Ishikawa (cell line): ENCODE measurements around the gene TNIK.

Experiments
- CEBPB ChIP-seq: IDR thresholded peaks from 2 replicates; pipeline ENCODE4 v1.6.1; 2012
- CREB1 ChIP-seq: IDR thresholded peaks from 2 replicates; pipeline ENCODE4 v1.6.1; 2012; ENCODE audit warnings: low read depth
- EGR1 ChIP-seq: IDR thresholded peaks from 2 replicates; pipeline ENCODE4 v1.6.1; 2012
- EP300 ChIP-seq: IDR thresholded peaks from 2 replicates; pipeline ENCODE4 v1.6.1; 2012; ENCODE audit warnings: borderline replicate concordance
- FOXM1 ChIP-seq: IDR thresholded peaks from 2 replicates; pipeline ENCODE4 v1.6.1; 2012; ENCODE audit warnings: low read depth, borderline replicate concordance
- RAD21 ChIP-seq: IDR thresholded peaks from 2 replicates; pipeline ENCODE4 v1.6.1; 2012; ENCODE audit warnings: low read depth
- TAF1 ChIP-seq: IDR thresholded peaks from 2 replicates; pipeline ENCODE4 v1.6.1; 2012; ENCODE audit warnings: low read depth, mild to moderate bottlenecking
- YY1 ChIP-seq: IDR thresholded peaks from 2 replicates; pipeline ENCODE4 v1.6.1; 2012; ENCODE audit warnings: low read depth
- ZBTB7A ChIP-seq: IDR thresholded peaks from 2 replicates; pipeline ENCODE4 v1.6.1; 2012; ENCODE audit warnings: low read depth
- TF ChIP-seq, protein P1 (sequence below): IDR thresholded peaks from 2 replicates; pipeline ENCODE4 v1.6.1; 2012; ENCODE audit warnings: low read depth, mild to moderate bottlenecking
- TF ChIP-seq, protein P2 (sequence below): IDR thresholded peaks from 2 replicates; pipeline ENCODE4 v1.6.1; 2012
- TF ChIP-seq, protein P3 (sequence below): IDR thresholded peaks from 2 replicates; pipeline ENCODE4 v1.6.1; 2012

DNA sequence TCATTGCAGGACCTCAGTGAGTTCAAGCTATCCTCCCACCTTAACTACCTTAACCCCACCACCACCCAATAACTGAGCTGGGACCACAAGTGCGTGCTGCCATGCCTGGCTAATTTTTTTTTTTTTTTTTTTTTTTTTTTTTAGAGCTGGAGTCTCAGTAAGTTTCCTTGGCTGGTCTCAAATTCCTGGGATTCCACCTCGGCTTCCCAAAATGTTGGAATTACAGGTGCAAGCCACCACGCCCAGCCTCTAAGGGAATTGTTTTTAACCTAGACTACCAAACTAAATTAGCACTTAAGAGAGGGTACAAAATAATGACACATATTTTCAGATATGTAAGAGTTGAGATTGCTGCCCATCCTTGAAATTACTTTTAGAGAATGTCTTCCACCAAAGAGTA, 4.3 kb upstream of the TNIK start:
- TF ChIP-seq, protein P1, sequence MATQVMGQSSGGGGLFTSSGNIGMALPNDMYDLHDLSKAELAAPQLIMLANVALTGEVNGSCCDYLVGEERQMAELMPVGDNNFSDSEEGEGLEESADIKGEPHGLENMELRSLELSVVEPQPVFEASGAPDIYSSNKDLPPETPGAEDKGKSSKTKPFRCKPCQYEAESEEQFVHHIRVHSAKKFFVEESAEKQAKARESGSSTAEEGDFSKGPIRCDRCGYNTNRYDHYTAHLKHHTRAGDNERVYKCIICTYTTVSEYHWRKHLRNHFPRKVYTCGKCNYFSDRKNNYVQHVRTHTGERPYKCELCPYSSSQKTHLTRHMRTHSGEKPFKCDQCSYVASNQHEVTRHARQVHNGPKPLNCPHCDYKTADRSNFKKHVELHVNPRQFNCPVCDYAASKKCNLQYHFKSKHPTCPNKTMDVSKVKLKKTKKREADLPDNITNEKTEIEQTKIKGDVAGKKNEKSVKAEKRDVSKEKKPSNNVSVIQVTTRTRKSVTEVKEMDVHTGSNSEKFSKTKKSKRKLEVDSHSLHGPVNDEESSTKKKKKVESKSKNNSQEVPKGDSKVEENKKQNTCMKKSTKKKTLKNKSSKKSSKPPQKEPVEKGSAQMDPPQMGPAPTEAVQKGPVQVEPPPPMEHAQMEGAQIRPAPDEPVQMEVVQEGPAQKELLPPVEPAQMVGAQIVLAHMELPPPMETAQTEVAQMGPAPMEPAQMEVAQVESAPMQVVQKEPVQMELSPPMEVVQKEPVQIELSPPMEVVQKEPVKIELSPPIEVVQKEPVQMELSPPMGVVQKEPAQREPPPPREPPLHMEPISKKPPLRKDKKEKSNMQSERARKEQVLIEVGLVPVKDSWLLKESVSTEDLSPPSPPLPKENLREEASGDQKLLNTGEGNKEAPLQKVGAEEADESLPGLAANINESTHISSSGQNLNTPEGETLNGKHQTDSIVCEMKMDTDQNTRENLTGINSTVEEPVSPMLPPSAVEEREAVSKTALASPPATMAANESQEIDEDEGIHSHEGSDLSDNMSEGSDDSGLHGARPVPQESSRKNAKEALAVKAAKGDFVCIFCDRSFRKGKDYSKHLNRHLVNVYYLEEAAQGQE, result no peak
- TF ChIP-seq, protein P2, sequence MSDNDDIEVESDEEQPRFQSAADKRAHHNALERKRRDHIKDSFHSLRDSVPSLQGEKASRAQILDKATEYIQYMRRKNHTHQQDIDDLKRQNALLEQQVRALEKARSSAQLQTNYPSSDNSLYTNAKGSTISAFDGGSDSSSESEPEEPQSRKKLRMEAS, result no peak
- no peak for TF ChIP-seq CEBPB
- TF ChIP-seq, protein P3, sequence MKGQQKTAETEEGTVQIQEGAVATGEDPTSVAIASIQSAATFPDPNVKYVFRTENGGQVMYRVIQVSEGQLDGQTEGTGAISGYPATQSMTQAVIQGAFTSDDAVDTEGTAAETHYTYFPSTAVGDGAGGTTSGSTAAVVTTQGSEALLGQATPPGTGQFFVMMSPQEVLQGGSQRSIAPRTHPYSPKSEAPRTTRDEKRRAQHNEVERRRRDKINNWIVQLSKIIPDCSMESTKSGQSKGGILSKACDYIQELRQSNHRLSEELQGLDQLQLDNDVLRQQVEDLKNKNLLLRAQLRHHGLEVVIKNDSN, result no peak
- no peak for TF ChIP-seq EP300
- no peak for TF ChIP-seq TAF1
- no peak for TF ChIP-seq CREB1
- no peak for TF ChIP-seq EGR1
- TF ChIP-seq RAD21, result no peak
- TF ChIP-seq YY1, result no peak
- TF ChIP-seq FOXM1, result no peak
- no peak for TF ChIP-seq ZBTB7A
